HG03108 (cell line): ENCODE data around the gene MYO18B.

Experiments used
- ATAC-seq: cut with Tn5 transposase; IDR thresholded peaks from one replicate; pipeline ENCODE4 v1.9.1; 2021; ENCODE audit warnings: moderate library complexity; ENCODE audit not compliant: unreplicated experiment

MYO18B gene

DNA sequence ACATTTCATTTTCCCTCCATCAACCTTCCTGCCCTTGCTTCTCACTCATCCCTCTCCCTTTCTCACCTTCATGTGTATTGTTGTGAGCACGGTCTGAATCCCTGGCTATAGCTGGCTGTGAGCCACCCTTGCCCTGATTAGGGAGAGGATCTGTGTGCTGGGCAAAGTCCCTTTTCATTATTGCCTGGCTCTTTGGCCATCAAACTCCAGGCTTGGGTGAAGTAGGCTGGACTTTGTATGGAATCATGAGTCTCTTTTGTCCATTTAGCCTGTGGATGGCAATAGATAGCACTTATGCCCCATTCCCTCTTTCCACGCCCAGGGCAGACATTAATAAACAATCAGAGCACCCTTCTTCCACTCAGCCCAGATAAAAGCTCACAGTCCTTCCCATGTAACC, 6.7 kb downstream of the MYO18B start:
- ATAC-seq = no peak

DNA sequence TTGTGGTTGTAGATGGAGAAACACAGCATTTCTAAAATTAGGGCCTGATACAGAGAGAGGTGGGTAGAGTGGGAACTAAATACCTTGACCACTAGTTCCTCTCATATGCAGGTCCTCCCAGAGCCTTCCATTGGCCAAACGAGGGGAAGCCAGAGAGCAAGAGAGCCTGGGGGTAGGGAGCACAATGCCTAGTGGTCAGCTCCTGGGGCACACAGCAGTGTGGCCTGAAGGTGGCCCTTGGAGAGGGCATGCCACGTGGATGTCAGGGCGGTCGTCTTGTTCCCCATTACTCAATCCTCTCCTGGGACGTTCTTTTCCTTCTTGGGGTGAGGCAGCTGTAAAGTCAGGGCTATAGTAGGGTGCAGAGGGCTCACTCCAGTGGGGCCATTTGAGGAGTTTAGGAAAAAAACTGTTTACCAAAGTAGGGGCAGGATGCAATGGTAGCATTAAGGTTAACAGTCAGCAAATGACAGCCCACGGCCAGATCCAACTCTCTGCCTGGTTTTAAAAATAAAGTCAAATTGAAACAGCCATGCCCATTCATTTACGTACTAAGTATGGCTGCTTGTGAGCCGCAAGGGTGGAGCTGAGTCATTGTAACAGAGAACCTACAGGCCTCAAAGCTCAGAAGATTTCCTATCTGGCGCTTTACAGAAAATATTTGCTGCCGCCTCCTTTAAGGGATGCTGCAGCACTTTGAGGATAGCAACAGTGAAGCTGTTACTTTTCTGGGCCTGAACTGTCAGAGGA, 7.6 kb downstream of the MYO18B start:
- ATAC-seq = peak; percentile 72

GRCh38 chr22:25750569-25751173, 8.7 kb downstream of the MYO18B start:
- ATAC-seq = no peak

DNA sequence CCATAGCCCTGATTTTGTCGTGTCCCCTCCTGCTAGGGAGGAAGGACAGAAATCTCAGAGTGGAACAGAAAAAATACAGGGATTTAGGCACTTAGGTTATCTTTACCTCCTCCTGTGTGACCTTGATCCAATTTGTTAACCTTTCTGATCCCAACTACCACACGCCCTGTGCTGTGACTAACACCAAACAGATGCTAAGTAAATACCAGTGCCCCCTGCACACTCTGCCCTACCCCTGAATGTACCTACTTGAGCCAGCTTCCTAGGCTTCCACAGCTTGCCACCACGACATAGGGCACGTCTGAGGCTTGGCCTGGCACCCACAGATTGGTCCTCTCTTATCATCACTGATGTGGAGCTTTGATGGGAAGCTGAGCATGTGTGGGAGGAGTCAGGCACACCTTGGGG, 9.2 kb downstream of the MYO18B start:
- ATAC-seq = no peak

- no peak for ATAC-seq
Measured at GRCh38 chr22:25752615-25753214, 10.7 kb downstream of the MYO18B start.

- no peak for ATAC-seq
Measured at GRCh38 chr22:25753252-25753651, 11.3 kb downstream of the MYO18B start.

DNA sequence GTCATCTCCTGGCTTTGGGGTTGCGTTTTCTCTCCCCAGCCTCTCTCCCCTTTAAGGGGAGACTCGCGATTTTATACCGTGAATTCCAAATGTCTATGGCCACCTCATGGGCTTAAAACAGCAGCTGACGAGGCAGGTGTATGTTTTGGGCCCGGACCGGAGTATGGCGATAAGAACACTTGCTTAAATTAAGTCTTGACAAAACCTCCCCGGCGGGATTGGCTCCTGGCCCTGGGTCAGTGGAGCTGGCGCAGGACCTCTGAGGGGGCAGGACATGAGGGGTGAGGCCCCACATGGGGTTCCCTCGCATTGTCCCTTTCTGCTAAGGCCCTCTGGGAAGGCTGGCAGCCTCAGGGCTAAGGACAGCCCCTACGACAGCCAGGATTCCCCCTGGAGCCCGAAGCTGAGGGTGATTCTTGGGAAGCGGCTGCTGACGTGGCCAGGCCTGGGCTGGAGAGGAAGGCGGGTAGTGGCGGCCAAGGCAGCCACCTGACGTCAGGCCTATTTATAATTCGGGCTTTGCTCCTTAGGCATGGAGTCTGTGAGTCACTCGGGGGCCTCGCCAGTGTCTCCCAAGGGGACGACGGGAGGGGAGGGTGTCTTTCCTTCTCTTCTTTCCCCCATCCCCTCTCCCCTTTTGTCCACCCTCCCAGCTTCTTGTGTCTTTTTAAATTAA, 12.7 kb downstream of the MYO18B start:
- no peak for ATAC-seq

DNA sequence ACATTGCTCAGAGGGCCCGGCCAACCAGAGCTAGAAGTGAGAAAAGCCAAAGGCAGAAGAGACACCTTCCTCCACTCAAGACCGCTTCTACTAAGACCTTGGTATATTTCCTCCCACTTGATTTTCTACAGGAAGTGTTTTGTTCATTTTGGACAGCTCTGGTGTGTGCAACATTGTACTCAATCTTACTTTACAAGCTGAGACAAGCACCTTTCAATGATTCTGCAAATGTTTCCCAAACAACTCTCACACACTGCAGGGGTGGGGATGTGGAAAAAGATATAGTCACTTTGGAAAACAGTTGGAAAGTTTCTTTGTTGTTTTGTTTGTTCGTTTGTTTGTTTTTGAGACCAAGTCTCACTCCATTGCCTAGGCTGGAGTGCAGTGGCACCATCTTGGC, 15.7 kb downstream of the MYO18B start:
- ATAC-seq = no peak

DNA sequence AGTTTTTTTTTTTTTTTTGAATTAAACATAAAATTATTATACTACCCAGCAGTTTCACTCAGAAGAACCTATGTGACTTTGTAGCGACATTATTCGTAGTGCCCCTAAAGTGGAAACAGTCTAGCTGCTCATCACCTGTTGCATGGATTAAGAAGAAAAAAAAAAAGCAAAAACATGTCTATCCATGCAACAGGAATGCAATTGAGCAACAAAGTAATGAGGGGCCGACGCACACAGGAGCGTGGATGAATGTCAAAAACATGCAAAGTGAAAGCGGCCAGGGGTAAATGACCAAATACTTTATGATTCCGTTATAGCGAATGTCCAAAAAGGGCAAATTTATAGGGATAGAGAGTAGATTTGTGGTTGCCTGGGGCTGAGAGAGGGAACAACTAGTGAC, 16.3 kb downstream of the MYO18B start:
- ATAC-seq = no peak

DNA sequence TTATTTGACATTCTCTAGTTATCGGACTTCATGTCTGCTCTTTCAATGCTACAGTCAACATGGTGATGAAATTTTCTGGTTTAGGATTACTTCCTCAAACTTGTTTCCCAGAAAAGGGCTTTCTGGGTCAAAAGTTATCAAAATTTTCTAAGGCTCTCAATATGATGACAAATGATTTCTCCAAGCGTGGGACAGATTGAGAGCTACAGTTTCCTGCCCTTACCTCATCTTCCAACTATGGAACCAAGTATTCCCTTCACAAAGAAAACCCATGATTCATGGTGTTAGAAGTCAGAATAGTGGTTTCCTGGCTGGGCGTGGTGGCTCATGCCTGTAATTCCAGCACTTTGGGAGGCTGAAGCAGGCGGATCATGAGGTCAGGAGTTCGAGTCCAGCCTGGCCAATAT, 17.8 kb downstream of the MYO18B start:
- ATAC-seq = no peak

DNA sequence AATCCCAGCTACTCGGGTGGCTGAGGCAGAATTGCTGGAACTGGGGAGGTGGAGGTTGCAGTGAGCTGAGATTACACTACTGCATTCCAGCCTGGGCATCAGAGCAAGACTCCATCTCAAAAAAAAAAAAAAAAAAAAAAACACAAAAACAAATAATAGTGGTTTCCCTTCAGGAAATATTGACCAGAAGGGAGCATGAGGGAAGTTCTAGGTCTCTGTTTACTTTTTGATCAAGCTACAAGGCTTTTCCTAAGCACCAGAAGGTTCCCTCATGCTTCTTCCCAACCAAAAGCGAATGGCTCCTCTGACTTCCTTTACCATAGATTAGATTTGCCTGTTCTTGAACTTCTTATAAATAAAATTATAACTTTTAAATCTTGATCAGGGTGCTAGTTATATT, 18.3 kb downstream of the MYO18B start:
- no peak for ATAC-seq

- no peak for ATAC-seq
Measured at GRCh38 chr22:25760848-25761595, 19.0 kb downstream of the MYO18B start.

DNA sequence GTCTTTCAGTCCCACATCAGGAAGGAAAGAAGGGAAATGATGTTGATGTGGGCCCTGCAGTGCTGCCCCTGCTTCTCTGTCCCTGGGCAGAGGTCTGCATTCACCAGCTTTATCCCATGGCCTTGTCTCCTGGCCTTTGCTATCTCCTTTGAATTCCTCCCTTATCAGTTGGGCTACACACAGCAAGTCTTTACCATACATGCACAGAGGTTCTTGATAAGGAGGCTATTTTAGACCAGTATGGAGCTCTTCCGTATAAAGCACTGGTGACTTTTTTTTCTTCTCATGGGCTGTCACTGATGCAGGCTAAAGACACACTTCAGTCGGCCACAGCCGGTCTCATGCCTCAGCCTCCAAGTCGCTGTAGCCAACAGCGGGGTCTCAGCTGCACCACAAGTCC, 20.2 kb downstream of the MYO18B start:
- no peak for ATAC-seq

DNA sequence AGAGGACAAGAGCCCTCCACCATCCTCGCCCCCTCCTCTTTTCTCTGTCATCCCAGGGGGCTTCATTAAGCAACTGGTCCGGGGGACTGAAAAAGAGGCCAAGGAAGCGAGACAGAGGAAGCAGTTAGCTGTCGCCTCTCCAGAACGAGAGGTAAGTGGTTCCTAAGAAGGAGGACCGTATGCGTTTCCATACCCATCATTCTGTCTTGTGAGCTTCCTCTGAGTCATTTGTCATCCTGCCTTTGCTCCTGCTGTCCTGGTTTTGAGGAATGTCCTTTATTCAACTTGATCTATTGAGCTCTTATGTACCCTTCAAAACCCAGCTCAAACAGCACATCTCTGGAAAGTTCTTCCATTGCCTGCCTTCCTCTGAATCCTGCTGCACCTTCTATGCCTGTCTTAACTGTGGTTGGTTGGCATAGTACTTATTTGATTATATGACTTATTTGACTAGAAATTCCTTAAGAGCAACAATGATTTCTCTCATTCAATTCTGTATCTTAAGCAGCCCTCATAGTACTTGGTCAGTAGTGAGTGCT, 21.3 kb downstream of the MYO18B start:
- ATAC-seq = no peak

DNA sequence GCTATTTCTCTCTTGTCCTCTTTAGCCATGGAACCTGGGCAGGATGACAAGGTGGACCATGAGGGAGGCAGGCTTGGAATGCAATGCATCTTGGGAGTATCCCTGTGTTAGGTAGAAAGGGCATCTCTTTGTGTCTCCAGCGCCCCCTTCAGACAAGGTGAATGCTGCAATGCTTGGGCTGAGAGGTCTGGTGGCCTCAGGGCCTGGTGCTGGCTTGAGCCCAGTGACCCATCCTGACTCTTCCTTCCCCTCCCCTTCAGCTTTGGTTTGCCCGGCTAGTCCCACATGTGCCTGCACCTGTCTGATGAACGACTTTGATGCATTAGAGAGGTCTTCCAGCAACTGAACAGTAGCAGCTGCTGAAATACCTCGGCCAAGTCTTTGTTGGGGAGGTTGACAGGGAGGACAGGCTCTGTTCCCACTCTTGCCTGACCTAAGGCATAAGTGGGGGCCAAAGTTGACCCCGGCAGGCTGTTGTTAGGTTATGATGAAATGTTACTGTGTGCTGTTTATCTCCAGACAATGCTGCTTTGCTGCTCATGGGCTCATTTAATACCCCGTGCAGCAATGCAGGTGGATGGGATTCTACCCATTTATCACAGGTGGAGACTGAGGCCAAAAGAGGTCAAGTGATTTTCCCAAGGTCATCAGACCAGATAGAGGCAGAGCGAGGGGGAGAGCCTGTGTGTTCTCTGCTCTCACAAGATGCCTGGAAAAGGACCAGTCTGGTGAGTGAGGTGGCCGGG, 22.5 kb downstream of the MYO18B start:
- ATAC-seq = no peak

GRCh38 chr22:25765016-25765367, 23.0 kb downstream of the MYO18B start:
- ATAC-seq = no peak

DNA sequence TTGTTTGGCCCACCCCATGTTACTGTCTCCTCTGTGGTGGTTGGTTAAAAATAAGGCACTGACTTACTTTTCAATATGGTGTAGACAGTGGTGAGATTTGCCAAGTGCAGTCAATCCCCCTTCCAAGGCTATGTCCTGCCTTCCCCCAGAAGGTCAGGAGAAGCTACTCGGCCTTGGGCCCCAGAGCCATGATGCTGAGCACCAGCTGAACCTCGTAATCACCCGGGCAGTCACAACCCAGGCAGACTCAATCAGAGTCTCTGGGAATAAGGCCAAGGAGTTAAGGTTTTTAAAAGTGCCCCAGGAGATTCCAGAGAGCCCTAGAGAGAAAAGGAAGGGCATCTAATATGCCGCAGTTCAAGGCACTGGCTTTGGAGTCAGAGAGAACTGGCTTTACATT, 23.8 kb downstream of the MYO18B start:
- ATAC-seq = no peak

GRCh38 chr22:25766418-25766817, 24.4 kb downstream of the MYO18B start:
- no peak for ATAC-seq

GRCh38 chr22:25770333-25770732, 28.3 kb downstream of the MYO18B start:
- ATAC-seq = no peak

GRCh38 chr22:25772288-25772687, 30.3 kb downstream of the MYO18B start:
- no peak for ATAC-seq
